GM21390 (cell line): Measurements from ENCODE around the gene ANKRD44.
"Not testable (repeated sequence)": the region's sequence is repeated elsewhere in the genome, so short reads cannot be mapped to it uniquely, and the experiment has no call there.

ENCODE experiments used
- ATAC-seq: cut with Tn5 transposase; IDR thresholded peaks from one replicate; pipeline ENCODE4 v1.9.1; 2021; ENCODE audit not compliant: unreplicated experiment

The ANKRD44 gene

GRCh38 chr2:197240421-197241041 lies 70.0 kb downstream of the ANKRD44 start:
- ATAC-seq = no peak

GRCh38 chr2:197240018-197240417 lies 70.6 kb downstream of the ANKRD44 start:
- ATAC-seq = not testable (repeated sequence)

DNA sequence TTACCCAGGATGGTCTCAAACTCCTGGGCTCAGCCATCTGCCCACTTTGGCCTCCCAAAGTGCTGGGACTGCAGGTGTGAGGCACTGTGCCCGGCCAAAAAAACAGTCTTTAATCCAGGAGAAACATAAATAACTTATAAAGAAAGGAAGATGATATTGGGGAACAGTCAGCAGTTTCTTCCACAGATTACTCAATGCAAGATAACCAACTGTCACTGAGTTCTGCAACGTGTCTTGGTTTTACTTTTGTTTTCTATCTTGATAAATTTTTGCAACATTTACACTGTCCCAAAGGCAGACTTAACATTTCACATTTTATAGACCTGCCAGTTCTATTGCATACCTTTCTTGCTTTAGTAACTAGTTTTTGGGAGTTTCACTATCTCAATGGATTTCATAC lies 71.1 kb downstream of the ANKRD44 start:
- peak; percentile 77 for ATAC-seq

GRCh38 chr2:197238043-197238365 lies 72.6 kb downstream of the ANKRD44 start:
- ATAC-seq = no peak

- no peak for ATAC-seq
Measured at GRCh38 chr2:197237291-197238042, 73.1 kb downstream of the ANKRD44 start.

DNA sequence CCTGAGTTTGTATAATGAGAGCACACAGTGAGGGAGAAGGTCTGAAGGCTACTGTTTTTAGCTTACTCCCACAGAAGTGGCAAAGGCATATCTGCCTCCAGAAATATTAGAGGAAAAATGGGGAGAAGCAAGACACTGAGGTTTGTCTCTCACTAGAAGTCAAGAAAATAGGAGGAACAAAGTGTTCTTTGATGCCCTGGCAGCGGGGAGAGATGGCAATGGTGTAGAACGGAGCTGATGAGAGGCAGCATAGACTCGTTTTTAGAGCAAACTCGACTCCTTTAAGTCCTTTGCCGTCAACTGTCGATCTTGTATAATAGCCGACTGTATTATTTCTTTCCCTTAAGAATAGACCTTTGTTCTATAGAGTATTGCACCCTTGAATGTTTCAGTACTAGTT lies 73.8 kb downstream of the ANKRD44 start:
- ATAC-seq = no peak

DNA sequence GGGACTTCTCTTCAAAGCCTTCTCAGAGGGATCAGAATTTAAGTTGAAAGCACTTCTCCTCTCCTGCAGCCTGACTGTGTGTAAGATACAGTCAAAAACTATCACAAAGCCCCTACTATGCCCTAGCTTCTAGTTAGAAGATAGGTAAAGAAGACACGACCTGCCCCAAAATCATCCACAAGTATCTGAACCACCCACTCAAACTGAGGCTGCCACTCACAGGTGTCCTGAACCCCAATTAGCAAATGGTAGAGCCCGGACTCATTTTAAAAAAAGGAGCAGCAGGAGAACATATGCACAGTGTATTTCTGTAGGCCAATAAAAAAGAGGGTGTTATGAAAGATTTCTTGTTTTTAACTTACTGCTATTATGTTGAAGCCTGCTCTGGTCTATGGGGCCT lies 74.4 kb downstream of the ANKRD44 start:
- no peak for ATAC-seq

DNA sequence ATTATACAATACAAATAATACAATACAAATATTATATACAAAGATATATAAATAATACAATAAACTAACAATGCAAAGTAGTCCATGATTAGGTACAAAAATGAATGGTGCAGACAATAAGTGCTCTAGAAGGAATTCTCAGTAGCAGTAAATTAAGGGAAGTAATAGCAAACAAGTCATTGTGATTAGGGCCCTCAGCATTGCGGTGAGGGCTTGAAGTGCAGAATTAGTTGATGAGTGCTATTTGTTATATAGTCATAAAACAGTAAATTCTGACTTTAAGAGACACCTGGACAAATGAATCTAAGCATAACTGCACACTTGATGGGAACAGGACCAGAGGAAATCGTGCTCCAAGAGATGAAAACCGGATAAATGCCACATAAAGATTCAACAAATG lies 74.9 kb downstream of the ANKRD44 start:
- no peak for ATAC-seq

GRCh38 chr2:197234671-197235191 lies 75.8 kb downstream of the ANKRD44 start:
- ATAC-seq = no peak

- ATAC-seq = no peak
Measured at GRCh38 chr2:197233473-197233872, 77.1 kb downstream of the ANKRD44 start.

GRCh38 chr2:197232010-197232409 lies 78.6 kb downstream of the ANKRD44 start:
- ATAC-seq = no peak

GRCh38 chr2:197229509-197230443 lies 80.8 kb downstream of the ANKRD44 start:
- no peak for ATAC-seq

DNA sequence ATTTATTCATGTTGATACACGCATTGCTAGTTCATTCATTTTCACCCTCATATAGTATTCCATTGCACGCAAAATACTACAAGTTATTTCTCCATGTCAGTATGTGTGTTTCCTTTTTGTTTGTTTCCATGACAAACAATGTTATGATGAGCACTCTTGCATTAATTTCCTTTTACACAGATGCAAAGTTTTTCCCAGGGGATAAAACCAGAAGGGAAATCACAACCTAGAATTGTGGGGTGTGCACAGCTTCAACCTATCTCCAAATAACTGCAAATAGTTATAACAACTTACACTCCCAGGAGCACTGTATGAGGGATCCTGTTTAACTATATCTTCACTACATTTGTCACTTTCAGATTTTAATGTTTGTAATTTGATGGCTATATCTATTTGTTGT lies 87.1 kb downstream of the ANKRD44 start:
- no peak for ATAC-seq

- no peak for ATAC-seq
Measured at GRCh38 chr2:197219636-197220035, 90.9 kb downstream of the ANKRD44 start.

GRCh38 chr2:197217541-197217940 lies 93.0 kb downstream of the ANKRD44 start:
- ATAC-seq = no peak

GRCh38 chr2:197216361-197216979 lies 94.1 kb downstream of the ANKRD44 start:
- peak; percentile 67 for ATAC-seq

DNA sequence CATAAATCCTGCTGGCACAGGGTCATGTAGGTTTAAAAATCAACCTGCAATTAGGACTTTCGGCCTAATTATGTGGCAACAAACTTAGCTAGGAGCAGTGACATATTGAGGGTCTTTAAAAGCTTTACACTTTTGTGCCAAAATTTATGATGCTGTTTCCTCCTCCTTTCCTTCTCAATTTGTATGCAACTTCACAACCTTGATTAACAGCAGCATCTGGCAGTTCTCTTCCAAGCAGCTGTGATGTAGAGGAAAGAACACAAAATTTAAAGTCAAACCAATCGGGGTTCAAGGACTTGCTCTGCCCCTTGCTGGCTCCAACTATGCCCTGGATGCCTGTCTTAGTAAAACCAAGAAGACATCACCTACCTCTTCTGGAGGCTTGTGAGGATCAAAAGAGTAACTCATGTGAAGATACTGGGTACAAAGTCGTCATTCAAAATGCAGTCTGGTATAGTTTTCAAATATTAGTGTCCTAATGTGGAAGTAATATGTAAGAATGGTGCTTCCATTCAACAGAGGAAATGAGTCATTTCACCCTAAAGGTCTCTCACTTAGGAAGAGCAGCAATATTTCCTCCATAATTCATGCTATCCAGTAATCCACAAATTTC lies 94.7 kb downstream of the ANKRD44 start:
- peak; percentile 39 for ATAC-seq

GRCh38 chr2:197212344-197213262 lies 98.0 kb downstream of the ANKRD44 start:
- no peak for ATAC-seq

DNA sequence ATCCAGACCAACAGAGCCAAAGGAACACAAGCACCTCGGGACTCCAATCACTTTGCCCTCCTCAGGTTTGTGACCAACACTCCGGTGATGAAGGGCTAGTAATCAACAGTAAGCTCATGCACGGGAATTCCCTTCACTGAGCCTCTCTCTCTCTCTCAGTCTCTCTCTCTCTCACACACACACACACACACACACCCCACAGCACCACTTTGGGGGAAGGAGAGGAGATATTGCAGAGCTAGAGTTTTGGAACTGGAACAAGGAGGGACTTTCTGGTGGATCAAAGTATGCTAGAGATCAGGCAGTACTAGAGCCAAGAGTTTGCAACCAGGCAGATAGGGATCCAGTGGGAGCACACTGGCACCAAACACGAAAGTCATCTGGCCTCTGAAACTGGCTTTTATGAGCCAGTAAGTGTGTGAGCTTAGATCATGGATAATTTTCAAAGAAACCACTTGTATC lies 98.7 kb downstream of the ANKRD44 start:
- ATAC-seq = no peak
